IMR-90 (cell line): Measurements from ENCODE around the gene NFIA. TPM values are rescaled to one million over a fixed set of nuclear protein-coding genes. Genes with fewer than 3 reads are reported as not detected.

Experiments used
- ATAC-seq: fragments of 200-7000 bp; cut with Tn5 transposase; 2 replicates; pipeline ENCODE4 v1.9.1; 2020; ENCODE audit warnings: low read depth, mild to moderate bottlenecking, moderate library complexity
- BruUV-seq: library from RNA; stranded (reverse); fragments of 400-500 nt; replicated peaks from 2 replicates; lab custom pipeline; 2021; lab: Mats Ljungman, UMichigan
- CTCF ChIA-PET: fragments of 300-600 bp; formaldehyde crosslinking; extraction: SDS; loops from one replicate; lab custom pipeline; 2021; ENCODE audit warnings: antibody characterized with exemption; lab: Yijun Ruan, JAX
- POLR2A ChIA-PET: fragments of 300-600 bp; sonication (Branson Sonifier 250); formaldehyde crosslinking; loops from one replicate; lab custom pipeline; 2022; ENCODE audit warnings: antibody characterized with exemption; ENCODE audit not compliant: unreplicated experiment; lab: Charles Lee
- DNase-seq: peaks from one replicate; pipeline ENCODE4 v3.0.0; 2013
- H2AFZ ChIP-seq: replicated peaks from 2 replicates; pipeline ENCODE3; 2013; ENCODE audit warnings: low read length, mild to moderate bottlenecking; ENCODE audit not compliant: poor library complexity
- H2AK5ac ChIP-seq: 2 replicates; pipeline ENCODE4 v1.6.1; 2013; ENCODE audit warnings: low read depth, low read length, inconsistent platforms
- H2AK9ac ChIP-seq: replicated peaks from 2 replicates; pipeline ENCODE3; 2013; ENCODE audit warnings: mild to moderate bottlenecking, low read depth, low read length, moderate library complexity; ENCODE audit not compliant: poor library complexity
- H2BK120ac ChIP-seq: 2 replicates; pipeline ENCODE4 v1.6.1; 2013; ENCODE audit warnings: low read depth, low read length, inconsistent platforms
- H2BK15ac ChIP-seq: 3 replicates; pipeline ENCODE4 v1.6.1; 2013; ENCODE audit warnings: low read depth, low read length, inconsistent platforms
- H2BK20ac ChIP-seq: 2 replicates; pipeline ENCODE4 v1.6.1; 2013; ENCODE audit warnings: low read depth, mild to moderate bottlenecking, inconsistent platforms, low read length, moderate library complexity
- H2BK5ac ChIP-seq: 2 replicates; pipeline ENCODE4 v1.6.1; 2013; ENCODE audit warnings: mild to moderate bottlenecking, low read depth, low read length, inconsistent platforms; ENCODE audit not compliant: poor library complexity, severe bottlenecking
- H3K14ac ChIP-seq: replicated peaks from 2 replicates; pipeline ENCODE4 v1.6.1; 2013; ENCODE audit warnings: low read depth, low read length, inconsistent platforms
- H3K18ac ChIP-seq: 2 replicates; pipeline ENCODE4 v1.6.1; 2013; ENCODE audit warnings: low read depth, low read length, control low read depth
- H3K23ac ChIP-seq: 2 replicates; pipeline ENCODE4 v1.6.1; 2013; ENCODE audit warnings: low read depth, low read length, inconsistent platforms
- H3K27ac ChIP-seq: 2 replicates; pipeline ENCODE4 v1.5.1; 2013; ENCODE audit warnings: mild to moderate bottlenecking, control low read depth, low read length; ENCODE audit not compliant: insufficient read depth
- H3K27me3 ChIP-seq: 2 replicates; pipeline ENCODE4 v1.6.1; 2013; ENCODE audit warnings: low read length; ENCODE audit not compliant: control insufficient read depth, insufficient read depth
- H3K36me3 ChIP-seq: 2 replicates; pipeline ENCODE4 v1.6.1; 2013; ENCODE audit warnings: low read length, mixed read lengths; ENCODE audit not compliant: control insufficient read depth, insufficient read depth
- H3K4ac ChIP-seq: 2 replicates; pipeline ENCODE4 v1.6.1; 2013; ENCODE audit warnings: low read depth, low read length, inconsistent platforms
- H3K4me1 ChIP-seq: 2 replicates; pipeline ENCODE4 v1.6.1; 2013; ENCODE audit warnings: low read length, mixed read lengths; ENCODE audit not compliant: control insufficient read depth, insufficient read depth
- H3K4me2 ChIP-seq: 2 replicates; pipeline ENCODE4 v1.6.1; 2013; ENCODE audit warnings: low read depth, mild to moderate bottlenecking, control low read depth, low read length, moderate library complexity
- H3K4me3 ChIP-seq: 2 replicates; pipeline ENCODE4 v1.5.1; 2013; ENCODE audit warnings: low read depth, mild to moderate bottlenecking, control low read depth, low read length, moderate library complexity; ENCODE audit not compliant: insufficient read depth
- H3K56ac ChIP-seq: 2 replicates; pipeline ENCODE4 v1.6.1; 2013; ENCODE audit warnings: low read length, inconsistent platforms; ENCODE audit not compliant: insufficient read depth; ENCODE audit errors: extremely low read depth
- H3K79me1 ChIP-seq, 2 experiments: 2 replicates each; pipeline ENCODE4 v1.6.1; 2013; ENCODE audit warnings: low read length in 2 of 2, inconsistent platforms in 1 of 2, low read depth in 1 of 2
- H3K9ac ChIP-seq: 2 replicates; pipeline ENCODE4 v1.6.1; 2013; ENCODE audit warnings: low read depth, low read length, control low read depth
- H3K9me1 ChIP-seq: 2 replicates; pipeline ENCODE4 v1.6.1; 2013; ENCODE audit warnings: low read length, inconsistent platforms; ENCODE audit not compliant: insufficient read depth
- H3K9me3 ChIP-seq: 2 replicates; pipeline ENCODE4 v1.6.1; 2013; ENCODE audit warnings: low read length; ENCODE audit not compliant: control insufficient read depth, insufficient read depth
- H4K20me1 ChIP-seq: 2 replicates; pipeline ENCODE4 v1.6.1; 2013; ENCODE audit warnings: low read length, inconsistent platforms; ENCODE audit not compliant: insufficient read depth
- H4K5ac ChIP-seq: 2 replicates; pipeline ENCODE4 v1.6.1; 2013; ENCODE audit warnings: mild to moderate bottlenecking, low read depth, low read length, control low read depth
- H4K8ac ChIP-seq, 2 experiments: 2 replicates each; pipeline ENCODE4 v1.6.1; 2013; ENCODE audit warnings: low read depth in 2 of 2, low read length in 2 of 2, control low read depth in 1 of 2, inconsistent platforms in 1 of 2
- H4K91ac ChIP-seq: 2 replicates; pipeline ENCODE4 v1.6.1; 2013; ENCODE audit warnings: low read depth, low read length, inconsistent platforms; ENCODE audit not compliant: insufficient read depth
- BHLHE40 ChIP-seq: fragments of 150-350 bp; IDR thresholded peaks from 2 replicates; pipeline ENCODE4 v1.6.1; 2016; ENCODE audit warnings: mild to moderate bottlenecking, low read depth, low read length
- CEBPB ChIP-seq: IDR thresholded peaks from 2 replicates; pipeline ENCODE4 v1.6.1; 2012; ENCODE audit warnings: low read depth, low read length, improper control_type of control experiment
- CHD1 ChIP-seq: IDR thresholded peaks from 2 replicates; pipeline ENCODE4 v1.6.1; 2012; ENCODE audit warnings: low read depth, low read length, improper control_type of control experiment
- CTCF ChIP-seq: conservative IDR thresholded peaks from 2 replicates; pipeline ENCODE4 v1.5.1; 2012; ENCODE audit warnings: mild to moderate bottlenecking, low read depth, low read length, improper control_type of control experiment
- FOS ChIP-seq: fragments of 150-350 bp; IDR thresholded peaks from 2 replicates; pipeline ENCODE4 v1.6.1; 2016; ENCODE audit warnings: low read depth, low read length
- MAFK ChIP-seq: IDR thresholded peaks from 2 replicates; pipeline ENCODE4 v1.6.1; 2012; ENCODE audit warnings: low read depth, low read length, improper control_type of control experiment
- MXI1 ChIP-seq: IDR thresholded peaks from 2 replicates; pipeline ENCODE4 v1.6.1; 2012; ENCODE audit warnings: low read depth, mild to moderate bottlenecking, low read length, moderate library complexity, borderline replicate concordance
- NFE2L2 ChIP-seq: fragments of 150-350 bp; IDR thresholded peaks from 2 replicates; pipeline ENCODE4 v1.6.1; 2016; ENCODE audit warnings: low read depth, mild to moderate bottlenecking, low read length
- POLR2A ChIP-seq: IDR thresholded peaks from 2 replicates; pipeline ENCODE4 v1.6.1; 2012; ENCODE audit warnings: mild to moderate bottlenecking, low read depth, low read length
- RAD21 ChIP-seq: IDR thresholded peaks from 2 replicates; pipeline ENCODE4 v1.6.1; 2012; ENCODE audit warnings: low read length, improper control_type of control experiment
- RCOR1 ChIP-seq: IDR thresholded peaks from 2 replicates; pipeline ENCODE4 v1.6.1; 2012; ENCODE audit warnings: mild to moderate bottlenecking, low read length, improper control_type of control experiment; ENCODE audit not compliant: insufficient replicate concordance
- RFX5 ChIP-seq: IDR thresholded peaks from 2 replicates; pipeline ENCODE4 v1.8.0; 2012; ENCODE audit warnings: low read depth, mild to moderate bottlenecking, low read length, moderate library complexity
- SMC3 ChIP-seq: fragments of 150-350 bp; IDR thresholded peaks from 2 replicates; pipeline ENCODE4 v1.6.1; 2016; ENCODE audit warnings: low read depth, mild to moderate bottlenecking, antibody characterized with exemption, low read length, moderate library complexity
- WGBS, 2 experiments: methylation state at CpG; one replicate each; pipeline versions ENCODE4 v1.1.5 to v1.1.7; 2013; ENCODE audit warnings: missing lambda C conversion rate in 2 of 2; ENCODE audit not compliant: insufficient read length in 1 of 2; ENCODE audit errors: extremely low coverage in 2 of 2; 5-methylcytosine and 5-hydroxymethylcytosine counted together
- dilution Hi-C: fragments of 300-500 bp; cut with HindIII; formaldehyde crosslinking; loops from one replicate; pipeline ENCODE4 v1.14.3; 2018; ENCODE audit warnings: low sequenced_read_pairs; ENCODE audit not compliant: unreplicated experiment
- in situ Hi-C: fragments of 300-500 bp; cut with MboI; formaldehyde crosslinking; loops from 3 replicates; pipeline ENCODE4 v1.14.3; 2019; ENCODE audit warnings: low sequenced_read_pairs, inconsistent platforms, mixed read lengths
- intact Hi-C: fragments of 100-400 bp; cut with micrococcal nuclease; formaldehyde crosslinking; loops from 2 replicates; pipeline ENCODE4 v1.10.0; 2022
- polyA plus RNA-seq, 3 experiments: library from polyadenylated mRNA; depleted of rRNA; stranded (reverse); fragments of >200 nt; gene quantifications; 2 replicates each; pipeline ENCODE4 v1.2.3, GENCODE V29; 2012; ENCODE audit warnings: low replicate concordance in 1 of 3
- total RNA-seq: library from RNA; depleted of rRNA; stranded (reverse); fragments of >200 nt; gene quantifications from 2 replicates; pipeline ENCODE4 v1.2.3, GENCODE V29; 2012
- TF ChIP-seq, protein P1 (sequence below): fragments of 150-350 bp; IDR thresholded peaks from 2 replicates; pipeline ENCODE4 v1.6.1; 2017; ENCODE audit warnings: mild to moderate bottlenecking, antibody characterized with exemption, low read length, low read depth
- TF ChIP-seq, protein P2 (sequence below): fragments of 150-350 bp; IDR thresholded peaks from 2 replicates; pipeline ENCODE4 v1.6.1; 2016; ENCODE audit warnings: low read depth, mild to moderate bottlenecking, low read length, moderate library complexity, borderline replicate concordance

Gene NFIA
- total and polyA plus RNA-seq, 2 of the 4 experiments (the other 2 are of a cell fraction), result 1.6 to 2.2 TPM

GRCh38 chr1:61477301-61477700, 394.9 kb downstream of the NFIA start:
- Histone ChIP-seq H3K18ac (no peak overlapping the region), H2BK20ac (no peak overlapping the region), H4K20me1 (no peaks in the 10 kb centered on the region), H2AFZ (no peak overlapping the region), H4K91ac (no peak overlapping the region), H3K27ac (no peak overlapping the region), H3K36me3 (no peaks in the 10 kb centered on the region), H2BK5ac (no peak overlapping the region), H3K4me2 (no peak overlapping the region), H4K5ac (no peak overlapping the region), H4K8ac (no peak overlapping the region), H3K23ac (no peak overlapping the region), H3K79me1 (no peaks in the 10 kb centered on the region), H3K9me3 (no peaks in the 10 kb centered on the region), H3K4me1 (no peaks in the 10 kb centered on the region), H2BK120ac (no peak overlapping the region), H3K27me3 (peaks cover 4% of the 10 kb centered on the region; the same call in 1 of the 2 replicates), H3K9me1 (no peaks in the 10 kb centered on the region), H3K56ac (no peak overlapping the region), H2AK5ac (no peak overlapping the region), H3K14ac (no peak overlapping the region), H2AK9ac (no peak overlapping the region), H3K9ac (no peak overlapping the region), H3K4me3 (no peak overlapping the region), H3K4ac (no peak overlapping the region), H2BK15ac (no peak overlapping the region)
- intact Hi-C loops (no loop called here), dilution Hi-C loops (no loop called here), in situ Hi-C loops (no loop called here)
- whole genome bisulfite sequencing, 2 experiments, result no CpG with 5 or more reads among the region's 7 CpGs
- TF ChIP-seq RFX5 (no peak), BHLHE40 (no peak), CTCF (no peak), SMC3 (no peak), RAD21 (no peak), POLR2A (no peak), NFE2L2 (no peak), CEBPB (no peak), MAFK (no peak), MXI1 (no peak), FOS (no peak), RCOR1 (no peak), CHD1 (no peak)
- TF ChIP-seq, protein P1, sequence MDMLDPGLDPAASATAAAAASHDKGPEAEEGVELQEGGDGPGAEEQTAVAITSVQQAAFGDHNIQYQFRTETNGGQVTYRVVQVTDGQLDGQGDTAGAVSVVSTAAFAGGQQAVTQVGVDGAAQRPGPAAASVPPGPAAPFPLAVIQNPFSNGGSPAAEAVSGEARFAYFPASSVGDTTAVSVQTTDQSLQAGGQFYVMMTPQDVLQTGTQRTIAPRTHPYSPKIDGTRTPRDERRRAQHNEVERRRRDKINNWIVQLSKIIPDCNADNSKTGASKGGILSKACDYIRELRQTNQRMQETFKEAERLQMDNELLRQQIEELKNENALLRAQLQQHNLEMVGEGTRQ, result no peak
- TF ChIP-seq, protein P2, sequence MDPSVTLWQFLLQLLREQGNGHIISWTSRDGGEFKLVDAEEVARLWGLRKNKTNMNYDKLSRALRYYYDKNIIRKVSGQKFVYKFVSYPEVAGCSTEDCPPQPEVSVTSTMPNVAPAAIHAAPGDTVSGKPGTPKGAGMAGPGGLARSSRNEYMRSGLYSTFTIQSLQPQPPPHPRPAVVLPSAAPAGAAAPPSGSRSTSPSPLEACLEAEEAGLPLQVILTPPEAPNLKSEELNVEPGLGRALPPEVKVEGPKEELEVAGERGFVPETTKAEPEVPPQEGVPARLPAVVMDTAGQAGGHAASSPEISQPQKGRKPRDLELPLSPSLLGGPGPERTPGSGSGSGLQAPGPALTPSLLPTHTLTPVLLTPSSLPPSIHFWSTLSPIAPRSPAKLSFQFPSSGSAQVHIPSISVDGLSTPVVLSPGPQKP, result no peak
- ATAC-seq (no peak), DNase-seq (no peak)
- no TSS peak for BruUV-seq
- ChIA-PET CTCF (no interaction called here), POLR2A (no interaction called here)
